Dendritic cell treated with granulocyte-macrophage colony-stimulating factor and Interleukin-4, amounts not matched to agents 40 ng/mL and 50 ng/mL, for 4 days (primary cell): ENCODE measurements around the gene CORO2A.
"Not testable (repeated sequence)": the region's sequence is repeated elsewhere in the genome, so short reads cannot be mapped to it uniquely, and the experiment has no call there.

Experiments
- H3K27ac Mint-ChIP-seq: one replicate; pipeline ENCODE4 v1.8.0; 2022; ENCODE audit warnings: mild to moderate bottlenecking, mixed read lengths
- H3K27me3 Mint-ChIP-seq: one replicate; pipeline ENCODE4 v1.8.0; 2022; ENCODE audit warnings: mild to moderate bottlenecking, mixed read lengths
- H3K36me3 Mint-ChIP-seq: one replicate; pipeline ENCODE4 v1.8.0; 2022; ENCODE audit warnings: low read depth, mixed read lengths
- H3K4me1 Mint-ChIP-seq: one replicate; pipeline ENCODE4 v1.8.0; 2022; ENCODE audit warnings: low read depth, mixed read lengths
- H3K4me3 Mint-ChIP-seq: one replicate; pipeline ENCODE4 v1.8.0; 2022; ENCODE audit warnings: mild to moderate bottlenecking, moderate library complexity, mixed read lengths
- H3K9me3 Mint-ChIP-seq: one replicate; pipeline ENCODE4 v1.8.0; 2022; ENCODE audit warnings: mixed read lengths
- intact Hi-C: fragments of 100-400 bp; cut with micrococcal nuclease; formaldehyde crosslinking; loops from one replicate; pipeline ENCODE4 v1.15.0; 2022

The CORO2A gene

DNA sequence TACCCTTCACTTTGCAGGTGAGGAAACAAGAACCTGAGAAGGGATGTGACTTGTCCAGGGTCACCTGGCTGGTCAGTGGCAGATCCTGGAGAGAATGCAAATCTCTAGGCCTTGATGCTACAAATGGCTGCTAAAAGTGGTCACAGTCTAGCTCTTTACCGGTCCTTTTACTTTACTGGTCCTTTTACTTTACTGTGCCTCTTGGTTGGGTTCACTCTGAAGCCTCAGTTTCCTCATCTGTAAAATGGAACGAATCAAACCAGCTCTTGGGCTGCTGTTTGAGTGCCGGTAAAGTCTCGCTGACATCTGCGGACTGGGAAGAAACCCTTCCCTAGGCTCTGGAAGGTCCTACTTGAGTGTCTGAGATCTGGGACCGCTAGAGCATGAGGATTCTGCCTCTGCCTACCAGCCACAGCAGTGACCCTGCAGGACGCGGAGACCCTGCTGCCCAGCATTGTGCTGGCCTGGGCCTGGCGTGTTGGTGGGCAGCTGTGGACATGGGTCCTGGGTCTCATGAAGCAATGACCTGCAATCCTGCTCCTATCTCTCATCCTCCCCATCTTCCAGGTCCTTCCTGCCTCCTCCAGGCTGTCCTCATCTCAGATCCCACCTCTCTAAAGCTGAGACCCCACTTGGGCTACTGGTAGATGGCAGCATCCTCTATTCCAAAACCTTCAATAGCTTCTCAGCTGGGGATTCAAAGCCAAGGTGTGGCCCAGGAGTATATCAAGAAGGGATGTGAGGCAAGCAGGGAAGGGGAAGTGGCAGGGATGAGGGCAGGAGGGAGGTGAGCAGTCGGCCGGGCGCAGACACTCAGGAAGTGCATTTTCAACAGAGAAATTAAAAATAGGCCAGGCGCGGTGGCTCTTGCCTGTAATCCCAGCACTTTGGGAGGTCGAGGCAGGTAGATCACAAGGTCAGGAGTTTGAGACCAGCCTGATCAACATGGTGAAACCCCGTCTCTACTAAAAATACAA lies 13.3 kb downstream of the CORO2A start:
- no peak overlapping the region for H3K27ac Mint-ChIP-seq
- no peaks in the 10 kb centered on the region for H3K36me3 Mint-ChIP-seq
- peaks cover 1% of the 10 kb centered on the region for H3K27me3 Mint-ChIP-seq
- intact Hi-C loops = no loop called here
- no peaks in the 10 kb centered on the region for H3K9me3 Mint-ChIP-seq
- H3K4me1 Mint-ChIP-seq = peaks cover 52% of the 10 kb centered on the region
- no peak overlapping the region for H3K4me3 Mint-ChIP-seq

DNA sequence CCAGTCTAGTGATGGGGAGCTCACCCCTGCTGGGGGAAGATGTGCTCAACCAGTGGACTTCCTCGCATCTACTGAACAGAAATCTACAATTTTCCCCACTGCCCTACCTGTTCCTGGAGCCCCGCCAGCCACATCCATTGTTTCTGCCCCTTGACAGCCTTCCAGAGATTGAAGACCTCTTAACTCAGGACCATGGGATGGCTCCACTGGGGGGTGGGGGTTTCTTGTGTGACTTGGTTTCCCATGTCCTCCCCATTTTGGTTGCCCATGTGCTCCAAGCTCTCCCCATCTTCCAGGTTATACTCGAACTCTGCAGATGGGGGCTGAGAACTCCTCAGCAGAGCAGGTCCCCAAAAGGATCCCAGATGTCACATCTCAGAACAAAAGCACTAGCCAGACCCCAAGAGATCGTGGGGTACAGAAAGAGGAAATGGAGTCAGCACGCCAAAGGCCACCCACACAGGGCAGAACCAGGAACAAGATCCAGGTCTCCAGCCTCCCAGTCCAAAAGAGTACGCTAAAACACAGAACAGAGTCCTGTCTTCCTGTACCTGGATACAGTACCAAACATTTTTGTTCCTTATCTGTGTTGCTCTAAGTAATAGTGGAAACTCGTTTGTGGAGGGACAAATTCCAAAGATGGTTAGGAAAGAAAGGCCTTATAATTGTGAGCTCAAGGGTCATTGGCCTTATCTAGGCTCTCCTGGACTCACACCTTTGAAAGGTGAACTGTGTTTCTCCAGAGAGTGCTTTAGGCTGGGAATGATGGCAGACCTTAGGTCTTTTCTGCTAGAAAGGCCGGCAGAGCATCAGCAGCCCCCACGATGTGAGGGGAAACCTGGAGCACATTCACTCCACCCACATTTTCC lies 15.8 kb downstream of the CORO2A start:
- Mint-ChIP-seq H3K4me1 (peaks cover 46% of the 10 kb centered on the region), H3K27me3 (peaks cover 1% of the 10 kb centered on the region), H3K4me3 (no peak overlapping the region), H3K36me3 (no peaks in the 10 kb centered on the region), H3K9me3 (no peaks in the 10 kb centered on the region), H3K27ac (peak overlapping the region; percentile 31)
- intact Hi-C loops = no loop called here

DNA sequence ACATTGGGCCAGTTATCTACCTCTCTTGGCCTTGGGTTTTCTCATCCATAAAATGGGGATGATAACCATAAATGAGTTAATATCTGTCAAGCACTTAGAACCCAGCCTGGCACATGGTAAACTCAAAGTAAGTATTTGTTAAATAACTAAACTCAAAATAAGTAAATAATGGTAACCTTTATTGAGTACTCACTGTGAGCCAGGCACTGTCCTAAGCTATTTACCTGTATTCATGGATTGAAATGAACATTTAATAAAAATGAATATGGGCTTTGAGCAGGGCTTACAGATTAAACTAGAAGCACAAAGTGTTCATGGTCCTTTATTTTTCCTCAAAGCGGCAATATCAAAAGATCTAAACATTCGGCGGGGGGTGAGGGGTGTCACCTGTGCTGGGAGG lies 16.7 kb downstream of the CORO2A start:
- Mint-ChIP-seq H3K27ac (no peak overlapping the region), H3K9me3 (no peaks in the 10 kb centered on the region), H3K36me3 (no peaks in the 10 kb centered on the region), H3K4me1 (peaks cover 41% of the 10 kb centered on the region), H3K27me3 (peaks cover 1% of the 10 kb centered on the region), H3K4me3 (no peak overlapping the region)
- intact Hi-C loops = no loop called here

DNA sequence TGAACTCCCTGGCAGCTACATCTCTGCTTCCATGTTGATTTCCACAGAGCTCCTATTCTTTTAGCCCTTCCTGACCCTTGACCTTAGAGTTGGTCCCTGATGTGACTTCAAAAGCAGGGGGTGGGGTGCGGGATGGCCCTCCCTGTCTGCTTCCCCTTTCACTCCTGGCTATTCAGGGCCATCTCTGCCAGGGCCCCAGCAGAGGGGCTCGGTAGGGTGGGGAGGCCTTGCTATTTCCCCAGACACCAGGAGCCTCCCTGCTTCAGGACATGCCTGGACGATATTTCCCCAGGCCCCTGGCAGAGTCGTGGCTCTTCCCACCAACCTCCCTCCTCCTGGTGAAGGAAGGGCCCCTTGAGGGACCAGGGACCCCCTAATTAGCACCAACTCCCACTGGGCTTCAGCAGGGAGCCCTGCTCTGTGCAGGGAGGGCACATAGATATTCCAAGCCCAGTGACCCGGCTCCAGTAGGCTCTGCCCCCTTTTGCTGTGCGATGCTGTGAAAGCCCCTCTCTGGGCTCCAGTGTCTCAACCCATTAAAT lies 17.3 kb downstream of the CORO2A start:
- peaks cover 1% of the 10 kb centered on the region for H3K27me3 Mint-ChIP-seq
- no peak overlapping the region for H3K4me3 Mint-ChIP-seq
- H3K9me3 Mint-ChIP-seq = no peaks in the 10 kb centered on the region
- intact Hi-C loops = no loop called here
- peaks cover 37% of the 10 kb centered on the region for H3K4me1 Mint-ChIP-seq
- H3K36me3 Mint-ChIP-seq = no peaks in the 10 kb centered on the region
- no peak overlapping the region for H3K27ac Mint-ChIP-seq

DNA sequence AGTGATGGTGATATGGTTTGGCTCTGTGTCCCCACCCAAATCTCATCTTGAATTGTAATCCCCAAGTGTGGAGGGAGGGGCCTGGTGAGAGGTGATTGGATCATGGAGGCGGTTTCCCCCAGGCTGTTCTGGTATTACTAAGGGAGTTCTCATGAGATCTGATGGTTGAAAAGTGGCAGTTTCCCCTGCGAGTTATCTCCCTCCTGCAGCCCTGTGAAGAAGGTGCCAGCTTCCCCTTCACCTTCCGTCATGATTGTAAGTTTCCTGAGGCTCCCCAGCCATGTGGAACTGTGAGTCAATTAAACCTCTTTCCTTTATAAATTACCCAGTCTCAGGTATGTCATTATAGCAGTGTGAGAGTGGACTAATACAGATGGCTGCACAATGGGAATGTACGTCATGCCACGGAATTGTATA lies 17.9 kb downstream of the CORO2A start:
- H3K27me3 Mint-ChIP-seq, H3K9me3 Mint-ChIP-seq, H3K4me3 Mint-ChIP-seq, H3K36me3 Mint-ChIP-seq, H3K27ac Mint-ChIP-seq, intact Hi-C loops: not testable (repeated sequence)
- H3K4me1 Mint-ChIP-seq = peaks cover 36% of the 10 kb centered on the region

DNA sequence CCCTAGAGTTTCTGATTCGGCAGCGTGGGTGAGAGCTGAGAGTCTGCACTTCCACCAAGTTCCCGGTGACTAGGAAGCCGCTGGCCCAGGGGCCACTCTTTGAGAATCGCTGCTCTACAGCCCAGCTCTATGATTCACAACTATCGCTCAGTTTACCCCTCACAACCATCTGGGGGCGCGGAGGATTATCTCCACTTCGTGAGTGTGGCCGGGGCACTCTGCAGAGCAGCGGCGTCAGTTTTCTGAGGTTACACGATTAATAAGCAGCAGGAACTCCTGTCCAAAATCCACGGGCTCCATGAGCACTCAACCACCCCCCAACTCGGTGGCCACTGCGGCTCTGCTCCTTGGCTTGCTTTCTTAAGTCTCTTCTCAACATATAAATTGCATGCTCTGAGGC lies 19.3 kb downstream of the CORO2A start:
- no peak overlapping the region for H3K27ac Mint-ChIP-seq
- H3K4me1 Mint-ChIP-seq = peaks cover 40% of the 10 kb centered on the region
- intact Hi-C loops = no loop called here
- no peak overlapping the region for H3K4me3 Mint-ChIP-seq
- no peaks in the 10 kb centered on the region for H3K9me3 Mint-ChIP-seq
- peaks cover 1% of the 10 kb centered on the region for H3K27me3 Mint-ChIP-seq
- H3K36me3 Mint-ChIP-seq = no peaks in the 10 kb centered on the region

DNA sequence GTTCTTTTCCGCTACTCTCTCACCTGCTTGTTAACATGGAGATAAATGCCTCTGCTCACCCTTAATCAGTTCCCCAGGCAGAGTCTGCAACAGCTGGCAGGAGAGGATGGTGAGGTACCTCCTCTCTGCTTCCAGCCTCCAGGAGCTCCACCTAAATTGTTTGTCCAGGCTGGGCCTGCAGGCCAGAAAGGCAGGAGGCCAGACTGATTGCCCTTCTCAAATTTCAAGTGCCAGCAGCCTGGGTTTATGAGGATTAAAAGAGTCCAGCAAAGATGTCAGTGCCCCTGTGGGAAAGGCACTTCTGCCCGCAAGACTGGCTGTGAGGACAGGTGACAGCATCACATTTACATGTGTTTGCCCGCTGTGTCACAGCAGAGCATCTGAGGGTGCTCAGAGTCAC lies 19.8 kb downstream of the CORO2A start:
- H3K4me3 Mint-ChIP-seq = no peak overlapping the region
- intact Hi-C loops = no loop called here
- peaks cover 40% of the 10 kb centered on the region for H3K4me1 Mint-ChIP-seq
- peak overlapping the region; percentile 41 for H3K27ac Mint-ChIP-seq
- H3K27me3 Mint-ChIP-seq = peaks cover 1% of the 10 kb centered on the region
- H3K36me3 Mint-ChIP-seq = no peaks in the 10 kb centered on the region
- H3K9me3 Mint-ChIP-seq = no peaks in the 10 kb centered on the region

DNA sequence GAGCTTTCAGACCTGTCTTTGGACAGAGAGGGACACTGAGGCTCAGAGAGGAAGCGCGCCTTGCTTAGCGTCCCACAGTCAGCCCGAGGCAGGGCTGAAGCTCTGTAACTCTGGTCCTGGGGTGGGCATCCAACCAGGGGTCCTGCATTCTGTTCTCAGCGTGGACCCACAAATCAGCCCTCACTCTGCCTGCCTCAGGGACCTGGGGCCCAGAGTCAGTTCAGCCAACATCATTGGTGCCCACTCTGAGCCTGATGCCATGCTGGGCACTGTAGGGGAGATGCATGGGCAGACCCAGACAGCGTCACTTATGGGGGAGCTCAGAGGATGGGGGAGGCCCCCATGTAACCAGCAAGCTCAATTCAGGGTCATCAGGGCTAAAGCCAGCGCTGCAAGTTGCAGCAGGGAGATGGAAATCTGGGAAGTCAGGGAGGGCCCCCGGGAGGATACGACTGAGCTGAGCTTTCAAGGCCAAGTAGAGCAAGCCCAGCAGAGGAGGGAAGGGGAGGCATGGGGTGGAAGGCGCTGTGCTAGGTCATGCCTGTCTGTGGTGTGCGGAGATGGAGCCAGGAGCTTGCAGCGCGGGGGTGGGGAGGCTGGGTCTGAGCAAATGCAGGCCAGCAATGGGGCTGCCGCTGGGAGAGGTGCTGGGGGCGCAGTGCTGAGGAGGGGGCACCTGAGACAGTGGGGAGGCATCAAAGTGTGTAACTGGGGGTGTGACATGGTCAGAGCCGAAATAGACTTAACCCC lies 21.1 kb downstream of the CORO2A start:
- no peak overlapping the region for H3K27ac Mint-ChIP-seq
- intact Hi-C loops = no loop called here
- H3K4me1 Mint-ChIP-seq = peaks cover 37% of the 10 kb centered on the region

DNA sequence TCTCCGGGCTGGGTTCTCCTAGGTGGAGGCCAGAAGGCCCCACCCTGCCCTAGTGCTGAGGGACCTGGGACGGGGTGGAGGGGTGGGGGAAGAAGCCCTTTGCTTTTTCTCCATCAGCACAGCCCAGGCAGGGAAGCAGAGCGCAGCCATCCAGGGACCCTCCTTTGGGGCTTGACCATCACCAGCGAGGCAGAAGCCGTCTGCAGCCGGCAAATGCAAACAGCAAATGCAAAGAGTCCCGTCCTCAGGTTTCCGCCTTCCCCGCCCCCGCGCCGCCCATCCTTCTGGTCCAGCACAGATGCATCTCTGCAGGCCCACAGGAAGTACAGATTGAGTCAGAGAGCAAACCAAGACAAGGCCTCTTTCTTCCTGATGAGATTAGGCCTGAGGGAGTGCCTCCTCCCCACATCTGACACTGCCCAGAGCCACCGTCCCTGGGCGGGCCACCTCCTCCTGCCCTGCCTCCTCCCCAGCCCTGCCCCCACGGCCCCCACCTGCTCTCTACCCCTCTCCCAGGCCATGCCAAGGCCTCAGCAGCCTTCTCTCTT lies 23.4 kb downstream of the CORO2A start:
- intact Hi-C loops = no loop called here
- peak overlapping the region; percentile 29 for H3K27ac Mint-ChIP-seq
- no peaks in the 10 kb centered on the region for H3K27me3 Mint-ChIP-seq
- peaks cover 30% of the 10 kb centered on the region for H3K4me1 Mint-ChIP-seq
- no peak overlapping the region for H3K4me3 Mint-ChIP-seq
- no peaks in the 10 kb centered on the region for H3K36me3 Mint-ChIP-seq
- H3K9me3 Mint-ChIP-seq = no peaks in the 10 kb centered on the region

More for the DNA sequence above, 21.1 kb downstream of the CORO2A start:
- no peak overlapping the region for H3K4me3 Mint-ChIP-seq
- peaks cover under 1% of the 10 kb centered on the region for H3K27me3 Mint-ChIP-seq
- no peaks in the 10 kb centered on the region for H3K36me3 Mint-ChIP-seq
- no peaks in the 10 kb centered on the region for H3K9me3 Mint-ChIP-seq

DNA sequence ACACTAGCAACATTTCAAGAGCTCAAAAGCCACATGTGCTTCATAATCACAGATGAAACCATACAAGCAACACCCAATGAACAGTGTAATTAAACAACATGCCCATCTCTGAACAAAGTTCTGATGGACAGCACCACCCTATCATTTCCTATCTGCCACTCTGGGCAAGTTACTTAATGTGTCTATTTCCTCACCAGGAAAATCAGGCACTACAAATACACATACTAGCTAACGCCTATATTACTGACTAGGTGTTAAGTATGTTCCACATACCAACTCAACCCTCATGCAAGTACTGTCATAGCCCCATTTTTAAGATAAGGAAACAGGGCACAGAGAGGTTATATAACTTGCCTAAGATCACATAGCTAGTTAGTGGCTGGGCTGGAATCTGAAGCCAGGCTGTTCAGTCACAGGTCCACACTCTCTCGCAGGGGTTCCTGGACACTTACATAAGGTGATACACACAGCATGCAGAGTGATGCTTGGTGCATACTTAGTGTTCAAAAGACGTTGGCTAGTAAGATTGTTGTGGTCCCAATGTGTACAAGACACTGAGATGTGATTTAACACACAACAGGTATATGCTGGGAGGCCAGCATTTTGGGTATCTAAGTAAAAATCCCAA lies 24.2 kb downstream of the CORO2A start:
- H3K27ac Mint-ChIP-seq = no peak overlapping the region
- no peaks in the 10 kb centered on the region for H3K9me3 Mint-ChIP-seq
- peaks cover 30% of the 10 kb centered on the region for H3K4me1 Mint-ChIP-seq
- intact Hi-C loops = no loop called here
- no peaks in the 10 kb centered on the region for H3K36me3 Mint-ChIP-seq
- H3K27me3 Mint-ChIP-seq = no peaks in the 10 kb centered on the region
- no peak overlapping the region for H3K4me3 Mint-ChIP-seq

DNA sequence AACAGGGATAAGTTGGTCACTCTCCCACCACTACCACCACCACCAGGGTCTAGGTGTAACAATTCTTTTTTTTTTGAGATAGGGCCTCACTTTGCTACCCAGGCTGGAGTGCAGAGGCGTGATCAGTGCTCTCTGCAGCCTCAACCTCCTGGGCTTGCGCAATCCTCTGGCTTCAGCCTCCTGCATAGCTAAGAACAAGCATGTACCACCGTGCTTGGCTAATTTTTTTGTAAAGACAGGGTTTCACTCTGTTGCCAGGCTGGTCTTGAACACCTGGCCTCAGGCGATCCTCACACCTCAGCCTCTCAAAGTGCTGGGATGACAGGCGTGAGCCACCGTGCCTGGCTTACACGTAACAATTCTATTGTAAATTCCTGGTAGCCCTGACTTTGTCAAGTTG lies 27.5 kb downstream of the CORO2A start:
- Mint-ChIP-seq H3K27me3 (no peaks in the 10 kb centered on the region), H3K9me3 (no peaks in the 10 kb centered on the region), H3K36me3 (peaks cover 6% of the 10 kb centered on the region), H3K4me1 (peaks cover 26% of the 10 kb centered on the region), H3K27ac (no peak overlapping the region), H3K4me3 (no peak overlapping the region)
- intact Hi-C loops = no loop called here

DNA sequence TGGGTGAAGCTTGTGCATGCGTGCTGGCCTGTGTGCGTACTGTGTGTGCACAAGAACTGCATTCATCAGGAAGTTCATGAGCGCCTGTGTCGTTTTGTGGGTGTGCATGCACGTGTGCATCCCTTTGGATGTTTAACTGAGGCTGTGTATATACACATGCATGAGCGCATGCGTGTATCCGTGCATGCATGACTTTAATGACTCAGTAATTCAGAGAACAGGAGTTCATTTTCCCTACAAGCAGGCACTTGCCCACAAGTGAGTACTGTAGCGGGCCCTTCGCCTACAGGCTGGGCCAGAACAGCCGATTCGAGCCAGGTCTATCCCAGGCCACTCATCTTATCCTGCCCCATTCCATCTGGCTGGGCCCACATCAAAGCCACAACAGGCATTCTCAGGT lies 29.8 kb downstream of the CORO2A start:
- H3K9me3 Mint-ChIP-seq = no peaks in the 10 kb centered on the region
- peaks cover 6% of the 10 kb centered on the region for H3K36me3 Mint-ChIP-seq
- H3K27me3 Mint-ChIP-seq = no peaks in the 10 kb centered on the region
- no peak overlapping the region for H3K27ac Mint-ChIP-seq
- peaks cover 27% of the 10 kb centered on the region for H3K4me1 Mint-ChIP-seq
- no peak overlapping the region for H3K4me3 Mint-ChIP-seq
- intact Hi-C loops = no loop called here

DNA sequence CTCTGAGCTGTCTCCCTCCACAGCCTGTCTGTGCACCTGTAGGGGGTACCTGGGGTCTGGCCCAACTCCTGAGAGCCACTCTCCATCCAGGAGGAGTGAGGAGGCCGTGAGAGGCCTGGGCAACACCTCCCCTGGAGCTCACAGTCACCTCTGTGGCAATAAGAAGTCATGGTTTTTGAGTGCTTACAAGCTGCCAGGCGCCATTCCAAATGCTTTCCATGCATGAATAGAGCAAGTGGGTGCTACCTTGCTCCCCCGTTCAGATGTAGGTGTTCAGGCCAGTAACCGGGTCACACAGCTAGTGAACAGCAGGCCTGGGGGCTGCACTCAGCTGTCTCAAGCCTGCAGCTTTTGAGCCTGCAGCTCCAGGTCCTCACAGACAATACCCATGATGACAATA lies 30.6 kb downstream of the CORO2A start:
- no peak overlapping the region for H3K27ac Mint-ChIP-seq

More for the DNA sequence above, 30.6 kb downstream of the CORO2A start:
- Mint-ChIP-seq H3K36me3 (peaks cover 12% of the 10 kb centered on the region), H3K27me3 (no peaks in the 10 kb centered on the region), H3K4me1 (peaks cover 21% of the 10 kb centered on the region), H3K4me3 (no peak overlapping the region), H3K9me3 (no peaks in the 10 kb centered on the region)
- intact Hi-C loops = no loop called here
